K562 (cell line): Measurements from ENCODE around the gene MAMDC2. TPM values are rescaled to one million over a fixed set of nuclear protein-coding genes. Genes with fewer than 3 reads are reported as not detected.

Source experiments
- ATAC-seq: fragments of 200-7000 bp; cut with Tn5 transposase; 3 replicates; pipeline ENCODE4 v1.9.1; 2020; ENCODE audit warnings: moderate library complexity
- BruUV-seq: library from RNA; stranded (reverse); fragments of 400-500 nt; replicated peaks from 2 replicates; lab custom pipeline; 2021; lab: Mats Ljungman, UMichigan
- CTCF ChIA-PET: fragments of 300-600 bp; formaldehyde crosslinking; extraction: SDS; loops from one replicate; lab custom pipeline; 2021; ENCODE audit warnings: low intra/inter-chr PET ratio; lab: Yijun Ruan, JAX
- POLR2A ChIA-PET: fragments of 300-600, 350-650 bp; sonication (Branson Sonifier 250); formaldehyde crosslinking; extraction: SDS; loops from one replicate; lab custom pipeline; 2021; ENCODE audit warnings: antibody characterized with exemption, inconsistent platforms; lab: Yijun Ruan, JAX
- DNase-seq, 4 experiments: peaks; one replicate each; pipeline versions ENCODE4 v3.0.0 to v3.0.0-alpha.2; 2011 to 2018; ENCODE audit warnings: low spot score in 3 of 4, mixed read lengths in 3 of 4; ENCODE audit errors: extremely low read depth in 1 of 4
- FAIRE-seq: peaks from 2 replicates; lab custom pipeline; 2011; peaks lifted over from hg19 to GRCh38; lab: Jason Lieb, UNC
- H2AFZ ChIP-seq: 2 replicates; pipeline ENCODE4 v1.6.0; 2011; ENCODE audit warnings: low read depth, low read length, control low read depth, inconsistent platforms
- H3K27ac ChIP-seq: fragments of 200-600 bp; 3 replicates; pipeline ENCODE4 v1.8.0; 2011; ENCODE audit warnings: low read depth, mild to moderate bottlenecking, control low read depth, inconsistent platforms, low read length, moderate library complexity, mixed read lengths; ENCODE audit errors: extremely low read depth
- H3K27me3 ChIP-seq, 2 experiments: fragments of 300-600 bp in 1 of 2; 2 replicates in 1 of 2; 3 replicates in 1 of 2; pipeline versions ENCODE4 v1.6.0 to v1.8.0; 2011; ENCODE audit warnings: inconsistent platforms in 2 of 2, low read length in 2 of 2, mild to moderate bottlenecking in 1 of 2, mixed read lengths in 1 of 2, moderate library complexity in 1 of 2; ENCODE audit not compliant: control insufficient read depth in 2 of 2, insufficient read depth in 2 of 2
- H3K36me3 ChIP-seq: fragments of 300-600 bp; 3 replicates; pipeline ENCODE4 v1.8.0; 2011; ENCODE audit warnings: mild to moderate bottlenecking, low read length, inconsistent platforms; ENCODE audit not compliant: control insufficient read depth, insufficient read depth
- H3K4me1 ChIP-seq, 2 experiments: fragments of 200-600 bp in 1 of 2; replicated peaks in 1 of 2; 2 replicates in 1 of 2; 3 replicates in 1 of 2; pipeline versions ENCODE4 v1.5.1 to v1.8.0; 2011; ENCODE audit warnings: inconsistent platforms in 2 of 2, low read length in 2 of 2, mild to moderate bottlenecking in 1 of 2, mixed read lengths in 1 of 2, moderate library complexity in 1 of 2; ENCODE audit not compliant: control insufficient read depth in 2 of 2, insufficient read depth in 2 of 2
- H3K4me2 ChIP-seq: 2 replicates; pipeline ENCODE4 v1.6.1; 2011; ENCODE audit warnings: low read length, control low read depth, inconsistent platforms, mixed read lengths; ENCODE audit not compliant: insufficient read depth
- H3K4me3 ChIP-seq: fragments of 200-600 bp; sonication (generic), shearing (Covaris generic); 2 replicates; pipeline ENCODE4 v1.5.1; 2016; ENCODE audit warnings: control low read depth, inconsistent platforms
- H3K79me2 ChIP-seq: fragments of 200-600 bp; 3 replicates; pipeline ENCODE4 v1.8.0; 2011; ENCODE audit warnings: low read length, inconsistent platforms; ENCODE audit not compliant: control insufficient read depth, insufficient read depth
- H3K9ac ChIP-seq, 2 experiments: 2 replicates each; pipeline versions ENCODE4 v1.6.0 to v1.6.1; 2011; ENCODE audit warnings: low read depth in 2 of 2, low read length in 2 of 2, control low read depth in 1 of 2, inconsistent platforms in 1 of 2, mild to moderate bottlenecking in 1 of 2, mixed read lengths in 1 of 2; ENCODE audit not compliant: insufficient read depth in 1 of 2
- H3K9me1 ChIP-seq: one replicate; pipeline ENCODE4 v1.6.0; 2011; ENCODE audit warnings: inconsistent platforms, mild to moderate bottlenecking, low read length, moderate library complexity; ENCODE audit not compliant: control insufficient read depth, insufficient read depth
- H3K9me3 ChIP-seq: replicated peaks from 2 replicates; pipeline ENCODE4 v1.5.1; 2011; ENCODE audit warnings: low read depth, low read length, inconsistent platforms; ENCODE audit not compliant: control insufficient read depth, insufficient read depth
- H4K20me1 ChIP-seq: replicated peaks from 2 replicates; pipeline ENCODE4 v1.6.1; 2011; ENCODE audit warnings: low read length, inconsistent platforms, mixed read lengths; ENCODE audit not compliant: control insufficient read depth, insufficient read depth
- COPS2 ChIP-seq: fragments of 450-650 bp; conservative IDR thresholded peaks from 2 replicates; pipeline ENCODE4 v1.6.1; 2016; ENCODE audit warnings: mild to moderate bottlenecking, moderate library complexity
- FUS ChIP-seq: fragments of 200-400 bp; formaldehyde crosslinking; optimal IDR thresholded peaks from 2 replicates; pipeline ENCODE3; 2017; ENCODE audit warnings: low read depth, low read length
- MCM3 ChIP-seq: fragments of 450-650 bp; IDR thresholded peaks from 2 replicates; pipeline ENCODE4 v1.6.1; 2016
- PHF21A ChIP-seq: fragments of 450-650 bp; IDR thresholded peaks from 2 replicates; pipeline ENCODE4 v1.6.1; 2017; ENCODE audit warnings: low read depth, borderline replicate concordance
- WGBS: fragments of 100-300 bp; shearing (Covaris generic); methylation state at CpG from one replicate; pipeline ENCODE4 v1.1.6; 2016; ENCODE audit warnings: low coverage, mixed read lengths; ENCODE audit not compliant: insufficient coverage; ENCODE audit errors: missing lambda C conversion rate; 5-methylcytosine and 5-hydroxymethylcytosine counted together
- in situ Hi-C: fragments of 300-500 bp; cut with MboI; formaldehyde crosslinking; loops from 4 replicates; pipeline ENCODE4 v1.15.0; 2018; ENCODE audit warnings: inconsistent platforms, mixed read lengths
- intact Hi-C: fragments of 100-400 bp; cut with micrococcal nuclease; formaldehyde crosslinking; loops from 2 replicates; pipeline ENCODE4 v1.14.2; 2022
- polyA plus RNA-seq, 8 experiments: library from polyadenylated mRNA; depleted of rRNA in 4 of 8; stranded (reverse) in 5 of 8; unstranded in 3 of 8; fragments of >200 nt; fragmentation: Nextera tagmentation in 2 of 8; fragmentation: Illumina TruSeq in 1 of 8; extraction: Ambion mirVana in 2 of 8; extraction: Trizol in 1 of 8; gene quantifications; 2 replicates each; pipeline versions ENCODE4 v1.2.1 to v1.2.3, GENCODE V29; 2011 to 2014; ENCODE audit warnings: inconsistent platforms in 1 of 8, missing spikeins in 1 of 8
- total RNA-seq, 7 experiments: library from RNA; depleted of rRNA in 6 of 7; stranded (reverse); fragments of >200 nt in 6 of 7; fragmentation: Illumina TruSeq in 2 of 7; extraction: Trizol in 2 of 7; gene quantifications; 2 replicates each; pipeline versions ENCODE4 v1.2.1 to v1.2.3, GENCODE V29; 2011 to 2021; ENCODE audit warnings: low replicate concordance in 1 of 7
- TF ChIP-seq, protein P1 (sequence below): fragments of 200-800 bp; sonication (Bioruptor generic); IDR thresholded peaks from 2 replicates; pipeline ENCODE4 v1.6.1; 2016; ENCODE audit warnings: missing genetic modification characterization, missing compliant biosample characterization
- TF ChIP-seq, protein P2 (sequence below), 3 experiments: fragments of 200-800 bp in 1 of 3; sonication (Bioruptor generic) in 1 of 3; sonication (generic) in 1 of 3; formaldehyde crosslinking in 1 of 3; IDR thresholded peaks; 2 replicates each; pipeline versions ENCODE4 v1.6.1 to v1.8.0; 2016 to 2022; ENCODE audit warnings: mild to moderate bottlenecking in 2 of 3, missing compliant biosample characterization in 2 of 3, missing genetic modification characterization in 2 of 3, missing genetic modification reagents in 1 of 3

Gene MAMDC2
- total and polyA plus RNA-seq, 9 of the 15 experiments (the other 6 are each of a cell fraction or from before 2014, with no cell fraction given), result 0.01 to 0.03 TPM; not detected in 7

DNA sequence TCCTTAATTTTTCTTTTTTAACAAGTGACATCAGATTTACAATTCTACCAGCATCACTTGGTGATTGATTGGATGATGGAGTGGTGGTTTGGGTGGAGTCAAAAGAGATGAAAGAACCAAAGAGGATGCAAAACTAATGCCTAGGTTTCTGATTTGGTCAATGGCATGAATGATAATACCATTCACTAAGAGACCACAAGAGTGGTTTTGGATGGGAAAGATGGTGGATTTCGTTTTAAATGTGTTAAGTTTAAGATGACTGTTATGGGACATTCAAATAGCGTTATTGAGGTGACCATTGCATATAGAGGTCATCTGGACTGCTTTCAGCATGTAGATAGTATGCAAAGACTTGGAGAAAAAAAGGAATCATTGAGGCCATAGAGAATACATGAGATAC lies 218.7 kb downstream of the MAMDC2 start:
- TF ChIP-seq, protein P1, sequence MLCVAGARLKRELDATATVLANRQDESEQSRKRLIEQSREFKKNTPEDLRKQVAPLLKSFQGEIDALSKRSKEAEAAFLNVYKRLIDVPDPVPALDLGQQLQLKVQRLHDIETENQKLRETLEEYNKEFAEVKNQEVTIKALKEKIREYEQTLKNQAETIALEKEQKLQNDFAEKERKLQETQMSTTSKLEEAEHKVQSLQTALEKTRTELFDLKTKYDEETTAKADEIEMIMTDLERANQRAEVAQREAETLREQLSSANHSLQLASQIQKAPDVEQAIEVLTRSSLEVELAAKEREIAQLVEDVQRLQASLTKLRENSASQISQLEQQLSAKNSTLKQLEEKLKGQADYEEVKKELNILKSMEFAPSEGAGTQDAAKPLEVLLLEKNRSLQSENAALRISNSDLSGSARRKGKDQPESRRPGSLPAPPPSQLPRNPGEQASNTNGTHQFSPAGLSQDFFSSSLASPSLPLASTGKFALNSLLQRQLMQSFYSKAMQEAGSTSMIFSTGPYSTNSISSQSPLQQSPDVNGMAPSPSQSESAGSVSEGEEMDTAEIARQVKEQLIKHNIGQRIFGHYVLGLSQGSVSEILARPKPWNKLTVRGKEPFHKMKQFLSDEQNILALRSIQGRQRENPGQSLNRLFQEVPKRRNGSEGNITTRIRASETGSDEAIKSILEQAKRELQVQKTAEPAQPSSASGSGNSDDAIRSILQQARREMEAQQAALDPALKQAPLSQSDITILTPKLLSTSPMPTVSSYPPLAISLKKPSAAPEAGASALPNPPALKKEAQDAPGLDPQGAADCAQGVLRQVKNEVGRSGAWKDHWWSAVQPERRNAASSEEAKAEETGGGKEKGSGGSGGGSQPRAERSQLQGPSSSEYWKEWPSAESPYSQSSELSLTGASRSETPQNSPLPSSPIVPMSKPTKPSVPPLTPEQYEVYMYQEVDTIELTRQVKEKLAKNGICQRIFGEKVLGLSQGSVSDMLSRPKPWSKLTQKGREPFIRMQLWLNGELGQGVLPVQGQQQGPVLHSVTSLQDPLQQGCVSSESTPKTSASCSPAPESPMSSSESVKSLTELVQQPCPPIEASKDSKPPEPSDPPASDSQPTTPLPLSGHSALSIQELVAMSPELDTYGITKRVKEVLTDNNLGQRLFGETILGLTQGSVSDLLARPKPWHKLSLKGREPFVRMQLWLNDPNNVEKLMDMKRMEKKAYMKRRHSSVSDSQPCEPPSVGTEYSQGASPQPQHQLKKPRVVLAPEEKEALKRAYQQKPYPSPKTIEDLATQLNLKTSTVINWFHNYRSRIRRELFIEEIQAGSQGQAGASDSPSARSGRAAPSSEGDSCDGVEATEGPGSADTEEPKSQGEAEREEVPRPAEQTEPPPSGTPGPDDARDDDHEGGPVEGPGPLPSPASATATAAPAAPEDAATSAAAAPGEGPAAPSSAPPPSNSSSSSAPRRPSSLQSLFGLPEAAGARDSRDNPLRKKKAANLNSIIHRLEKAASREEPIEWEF, result no peak
- TF ChIP-seq MCM3 (no peak), FUS (no peak), PHF21A (no peak), COPS2 (no peak)
- TF ChIP-seq, protein P2, sequence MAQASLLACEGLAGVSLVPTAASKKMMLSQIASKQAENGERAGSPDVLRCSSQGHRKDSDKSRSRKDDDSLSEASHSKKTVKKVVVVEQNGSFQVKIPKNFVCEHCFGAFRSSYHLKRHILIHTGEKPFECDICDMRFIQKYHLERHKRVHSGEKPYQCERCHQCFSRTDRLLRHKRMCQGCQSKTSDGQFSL (CRISPR knock-in tag; IDR thresholded peaks at IDR 0.05), result no peak
- TF ChIP-seq, protein P2 (tag; IDR thresholded peaks at IDR 0.05), result no peak
- H2AFZ ChIP-seq, result no peak overlapping the region
- intact Hi-C loops, result no loop called here
- peaks cover 6% of the 10 kb centered on the region for H4K20me1 ChIP-seq
- WGBS, result 72% methylated on average over 2 of the region's 2 CpGs
- no peak overlapping the region for H3K9ac ChIP-seq
- POLR2A ChIA-PET, result no interaction called here
- CTCF ChIA-PET, result no interaction called here
- peaks cover 18 to 19% of the 10 kb centered on the region in 2 experiments; a peak in 4 of 5 replicates for H3K4me1 ChIP-seq
- H3K27me3 ChIP-seq, result no peaks in the 10 kb centered on the region
- H3K36me3 ChIP-seq, result peaks cover 65% of the 10 kb centered on the region
- no peak for ATAC-seq
- H3K9me3 ChIP-seq, result no peaks in the 10 kb centered on the region
- no peak overlapping the region for H3K27ac ChIP-seq
- peaks cover 54% of the 10 kb centered on the region for H3K79me2 ChIP-seq
- BruUV-seq, result no TSS peak
- no peak for DNase-seq
- in situ Hi-C loops, result no loop called here
- no peaks in the 10 kb centered on the region for H3K9me1 ChIP-seq
- H3K4me3 ChIP-seq, result no peak overlapping the region
- no peak overlapping the region for H3K4me2 ChIP-seq
- no peak for FAIRE-seq
